Body of pancreas (tissue), 4 donors: Measurements from ENCODE around the gene TP53INP2.

ENCODE experiments used
- POLR2A ChIP-seq, 3 donors: fragments of 450-650 bp; IDR thresholded peaks; one replicate each; pipeline ENCODE4 v1.6.1; 2016; ENCODE audit warnings: antibody characterized with exemption in 3 of 3, mild to moderate bottlenecking in 2 of 3
- TF ChIP-seq, protein P1 (sequence below), 7 experiments: fragments of 450-650 bp in 4 of 7; fragments of 200-600 bp in 3 of 7; sonication (generic) in 3 of 7; IDR thresholded peaks; one replicate each; pipeline ENCODE4 v1.5.1; 2016 to 2019; ENCODE audit warnings: antibody characterized with exemption in 7 of 7

DNA sequence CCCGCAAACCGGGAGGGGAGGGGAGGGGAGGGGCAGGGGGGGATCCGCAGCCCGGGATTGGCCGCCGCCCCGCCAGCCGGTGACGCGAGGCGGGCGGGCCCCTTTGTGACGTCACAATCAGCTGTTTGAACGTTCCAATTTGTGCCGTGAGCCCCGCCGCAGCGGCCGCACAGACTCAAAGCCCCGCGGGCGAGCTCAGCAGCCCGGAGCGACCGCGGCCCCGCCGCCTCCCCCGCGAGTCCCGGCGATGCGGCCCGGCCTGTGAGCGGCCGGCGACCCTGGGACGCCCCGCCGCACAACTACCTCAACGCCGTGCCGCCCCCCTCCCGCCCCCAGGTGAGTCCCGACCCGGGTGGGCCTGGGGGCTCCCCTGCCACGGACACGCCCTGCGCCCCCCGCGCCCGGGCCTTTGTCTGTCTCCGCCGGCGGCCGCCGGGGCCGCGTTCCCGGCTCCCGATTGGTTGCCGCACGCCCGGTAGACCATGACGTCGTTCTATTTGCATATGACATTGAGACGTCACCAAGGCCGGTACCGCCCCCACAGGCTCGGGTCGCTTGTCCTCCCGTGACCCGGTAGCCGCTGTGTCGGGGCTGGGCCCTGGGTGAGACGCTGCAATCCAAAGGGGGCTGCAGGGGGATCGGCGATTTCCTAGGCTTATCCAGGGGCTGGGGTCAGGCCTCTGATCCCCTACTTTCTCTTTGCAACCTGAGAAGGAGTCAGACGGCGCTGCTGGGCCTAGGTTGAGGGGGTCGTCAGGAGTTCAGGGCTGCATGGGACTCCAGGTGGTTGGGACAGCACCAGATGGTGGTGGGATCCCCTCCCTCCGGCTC, at the start of gene TP53INP2:
- TF ChIP-seq, protein P1, sequence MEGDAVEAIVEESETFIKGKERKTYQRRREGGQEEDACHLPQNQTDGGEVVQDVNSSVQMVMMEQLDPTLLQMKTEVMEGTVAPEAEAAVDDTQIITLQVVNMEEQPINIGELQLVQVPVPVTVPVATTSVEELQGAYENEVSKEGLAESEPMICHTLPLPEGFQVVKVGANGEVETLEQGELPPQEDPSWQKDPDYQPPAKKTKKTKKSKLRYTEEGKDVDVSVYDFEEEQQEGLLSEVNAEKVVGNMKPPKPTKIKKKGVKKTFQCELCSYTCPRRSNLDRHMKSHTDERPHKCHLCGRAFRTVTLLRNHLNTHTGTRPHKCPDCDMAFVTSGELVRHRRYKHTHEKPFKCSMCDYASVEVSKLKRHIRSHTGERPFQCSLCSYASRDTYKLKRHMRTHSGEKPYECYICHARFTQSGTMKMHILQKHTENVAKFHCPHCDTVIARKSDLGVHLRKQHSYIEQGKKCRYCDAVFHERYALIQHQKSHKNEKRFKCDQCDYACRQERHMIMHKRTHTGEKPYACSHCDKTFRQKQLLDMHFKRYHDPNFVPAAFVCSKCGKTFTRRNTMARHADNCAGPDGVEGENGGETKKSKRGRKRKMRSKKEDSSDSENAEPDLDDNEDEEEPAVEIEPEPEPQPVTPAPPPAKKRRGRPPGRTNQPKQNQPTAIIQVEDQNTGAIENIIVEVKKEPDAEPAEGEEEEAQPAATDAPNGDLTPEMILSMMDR (IDR thresholded peaks at IDR 0.05): peak in 1 of 7 experiments; percentile 1
- TF ChIP-seq POLR2A (IDR thresholded peaks at IDR 0.05): peak; percentile 62 to 85 (median 72)
